ACC112 (cell line): ENCODE results near the gene HOXD13.

Experiments used
- H2AFZ ChIP-seq: fragments of 200-600 bp; sonication (generic); one replicate; pipeline ENCODE4 v1.6.0; 2017; ENCODE audit warnings: antibody characterized with exemption, low read length; ENCODE audit not compliant: unreplicated experiment
- H3K27ac ChIP-seq: fragments of 200-600 bp; sonication (generic); 2 replicates; pipeline ENCODE4 v1.5.1; 2014; ENCODE audit warnings: low read depth, mild to moderate bottlenecking, antibody characterized with exemption, low read length, moderate library complexity
- H3K27me3 ChIP-seq: fragments of 200-600 bp; sonication (generic); 2 replicates; pipeline ENCODE4 v1.6.1; 2014; ENCODE audit warnings: mild to moderate bottlenecking, antibody characterized with exemption, low read length, moderate library complexity, mixed read lengths; ENCODE audit not compliant: insufficient read depth
- H3K36me3 ChIP-seq: fragments of 200-600 bp; sonication (generic); 2 replicates; pipeline ENCODE4 v1.6.1; 2016; ENCODE audit warnings: mild to moderate bottlenecking, antibody characterized with exemption, low read length, moderate library complexity, mixed read lengths; ENCODE audit not compliant: insufficient read depth
- H3K4me1 ChIP-seq: fragments of 200-600 bp; sonication (generic); one replicate; pipeline ENCODE4 v1.6.1; 2016; ENCODE audit warnings: low read length, mixed read lengths; ENCODE audit not compliant: insufficient read depth, unreplicated experiment, control insufficient read depth
- H3K4me3 ChIP-seq: fragments of 200-600 bp; sonication (generic); 2 replicates; pipeline ENCODE4 v1.5.1; 2014; ENCODE audit warnings: mild to moderate bottlenecking, low read depth, low read length
- H3K79me2 ChIP-seq: fragments of 200-600 bp; sonication (generic); one replicate; pipeline ENCODE4 v1.6.0; 2016; ENCODE audit warnings: low read length; ENCODE audit not compliant: control insufficient read depth, unreplicated experiment, insufficient read depth

Gene HOXD13

DNA sequence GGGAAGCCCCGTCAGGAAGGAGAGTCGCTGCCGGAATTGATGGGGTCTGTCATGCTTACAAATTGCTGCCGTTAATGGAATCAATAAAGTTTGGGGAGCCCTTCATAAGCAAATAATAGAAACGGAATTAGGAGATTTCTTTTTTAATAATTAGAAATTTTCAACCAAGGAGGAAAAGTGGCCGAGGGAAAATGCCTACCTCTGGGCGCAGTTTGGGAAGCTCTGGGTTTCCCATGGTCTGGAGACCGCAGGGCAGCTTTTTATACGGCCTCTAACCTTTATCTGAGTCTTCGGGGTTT is 10.0 kb upstream of the HOXD13 start:
- Histone ChIP-seq H2AFZ (no peak overlapping the region), H3K36me3 (no peaks in the 10 kb centered on the region), H3K4me1 (no peaks in the 10 kb centered on the region), H3K79me2 (no peaks in the 10 kb centered on the region), H3K27me3 (peaks cover 97% of the 10 kb centered on the region), H3K27ac (no peak overlapping the region), H3K4me3 (no peak overlapping the region)

DNA sequence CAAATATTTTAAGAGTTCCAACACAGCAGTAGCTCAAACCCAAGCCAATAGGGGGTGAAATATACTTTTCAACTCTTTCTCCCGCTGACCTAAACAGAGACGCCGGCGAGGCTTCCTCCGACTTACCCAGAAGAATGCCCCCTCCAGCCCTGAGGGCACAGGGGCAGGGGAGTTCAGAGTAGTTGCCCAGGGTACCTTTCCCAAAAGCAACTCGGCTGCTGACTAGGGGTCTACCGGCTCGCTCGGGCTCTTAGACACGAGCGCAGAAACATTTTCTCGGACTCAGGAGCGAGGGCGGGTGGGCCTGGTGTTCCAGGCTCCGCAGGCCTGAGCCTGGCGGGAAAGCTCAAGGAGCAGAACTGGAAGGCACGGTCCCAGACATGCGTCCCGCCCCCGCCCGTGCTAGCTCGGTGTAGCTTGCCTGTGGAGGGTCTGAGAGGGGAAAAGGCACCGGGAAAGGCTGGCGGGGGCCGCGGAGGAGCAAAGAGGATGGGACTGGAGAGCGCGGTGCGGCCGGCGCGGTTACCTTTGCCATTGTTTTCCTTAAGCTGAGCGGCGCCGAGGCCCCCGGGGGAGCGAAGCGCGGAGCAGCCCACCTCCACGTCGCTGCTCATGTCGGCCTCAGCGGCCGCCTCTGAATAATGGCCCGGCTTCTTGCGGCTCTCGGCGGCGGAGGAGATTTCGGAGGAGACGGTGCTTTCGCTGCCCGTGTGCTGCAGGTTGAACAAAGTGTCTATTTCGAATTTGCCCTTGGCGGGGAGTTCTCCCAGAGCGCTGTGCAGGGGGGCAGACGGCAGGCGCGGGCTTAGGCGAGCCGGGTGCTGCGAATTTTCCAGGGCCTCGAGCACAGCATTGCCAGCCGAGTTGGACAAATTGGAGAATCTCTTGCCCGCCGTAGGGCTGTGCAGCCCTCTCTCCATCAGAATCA is 9.4 kb upstream of the HOXD13 start:
- Histone ChIP-seq H3K27me3 (peaks cover 97% of the 10 kb centered on the region), H3K4me1 (no peaks in the 10 kb centered on the region), H3K27ac (no peak overlapping the region), H3K36me3 (no peaks in the 10 kb centered on the region), H3K4me3 (no peak overlapping the region), H3K79me2 (no peaks in the 10 kb centered on the region), H2AFZ (no peak overlapping the region)

DNA sequence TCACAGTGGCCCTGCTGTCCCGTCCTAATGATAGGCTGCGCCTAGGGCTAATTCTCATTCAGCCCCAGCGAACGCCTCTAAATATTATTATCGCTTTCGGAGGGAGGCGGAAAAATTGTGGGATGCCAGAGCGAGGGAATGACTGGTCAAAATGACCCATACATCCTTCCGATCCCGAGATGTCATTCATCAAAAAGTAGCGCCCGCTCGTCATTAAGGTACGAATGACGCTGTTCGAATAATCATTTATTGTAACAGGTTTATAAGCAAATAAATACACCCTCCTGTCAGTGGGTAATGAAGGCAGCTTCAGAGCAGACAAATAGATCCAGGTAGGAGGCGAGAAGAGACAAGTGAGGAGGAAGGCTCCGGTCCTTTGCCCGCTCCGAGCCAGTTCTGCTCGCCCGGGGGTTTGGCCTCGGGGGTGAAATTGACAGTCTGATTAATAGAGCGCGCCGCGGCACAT is 8.7 kb upstream of the HOXD13 start, which contains the start of gene EVX2:
Gene EVX2 (minus strand): TSS at position 167 of the 466 bp plus-strand sequence. CDS start 186 bp downstream, outside the sequence.
- Histone ChIP-seq H2AFZ (no peak within 1 kb of the TSS), H3K79me2 (no peaks in the 10 kb centered on the region), H3K36me3 (no peaks in the 10 kb centered on the region), H3K4me3 (no peak within 1 kb of the TSS), H3K27ac (no peak within 1 kb of the TSS), H3K27me3 (peaks cover 97% of the 10 kb centered on the region), H3K4me1 (no peaks in the 10 kb centered on the region)

DNA sequence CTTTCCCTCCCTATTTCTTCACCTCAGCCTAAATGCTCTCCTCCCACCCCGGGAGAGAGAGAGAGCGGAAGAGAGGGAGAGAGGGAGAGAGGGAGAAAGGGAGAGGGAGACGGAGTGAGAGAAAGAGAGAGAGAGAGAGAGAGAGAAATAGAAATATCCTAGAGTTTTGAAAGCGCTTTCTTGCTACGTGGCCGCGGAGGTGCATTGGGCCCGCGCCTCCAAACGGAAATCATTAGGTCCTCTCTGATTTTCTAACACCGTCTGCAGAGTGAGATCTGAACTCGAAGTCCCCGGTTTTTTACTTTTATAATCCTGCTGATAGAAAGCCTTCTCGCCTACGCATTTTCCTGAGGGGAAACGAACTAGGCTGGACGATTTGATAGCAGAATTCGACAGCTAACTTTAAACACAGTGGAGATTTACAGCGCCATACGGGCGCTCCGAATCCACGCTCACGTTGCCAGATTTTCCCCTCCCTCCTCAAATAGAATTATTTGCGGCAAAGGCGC is 7.9 kb upstream of the HOXD13 start:
- Histone ChIP-seq H3K4me1 (no peaks in the 10 kb centered on the region), H3K79me2 (no peaks in the 10 kb centered on the region), H3K36me3 (no peaks in the 10 kb centered on the region), H2AFZ (no peak overlapping the region), H3K27ac (no peak overlapping the region), H3K4me3 (no peak overlapping the region), H3K27me3 (peaks cover 97% of the 10 kb centered on the region)

DNA sequence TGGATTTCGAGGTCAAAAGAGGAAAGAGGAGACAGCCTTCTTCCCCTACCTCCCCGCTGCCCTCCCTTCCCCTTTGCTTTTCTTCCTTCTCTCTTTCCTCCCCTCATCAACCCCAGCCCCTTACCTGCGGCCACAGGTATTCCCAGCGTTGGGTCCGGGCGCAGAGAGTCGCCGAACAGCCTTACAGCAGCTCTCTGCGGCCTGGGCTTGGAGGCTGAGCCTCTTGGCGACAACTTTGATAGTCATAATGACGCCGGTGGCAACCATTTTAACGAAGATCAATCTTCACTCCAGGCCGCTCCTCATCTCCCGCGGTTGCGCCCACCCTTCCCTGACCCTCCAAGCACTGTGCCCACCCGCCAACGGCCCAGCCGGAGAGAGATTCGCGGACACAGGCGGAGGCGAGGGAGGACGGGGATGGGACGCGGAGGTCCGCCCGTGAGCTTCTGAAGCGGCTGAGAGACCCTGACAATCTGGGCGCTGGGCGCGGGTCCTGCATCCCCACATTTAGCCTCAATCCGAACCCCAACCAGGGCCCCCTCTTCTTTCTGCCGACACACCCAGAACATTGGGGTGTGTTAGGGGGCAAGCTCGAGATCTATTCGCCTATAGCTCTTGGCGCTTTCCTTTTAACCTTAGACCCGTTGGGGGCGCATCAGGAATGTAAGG is 7.3 kb upstream of the HOXD13 start:
- Histone ChIP-seq H2AFZ (no peak overlapping the region), H3K4me1 (no peaks in the 10 kb centered on the region), H3K79me2 (no peaks in the 10 kb centered on the region), H3K4me3 (no peak overlapping the region), H3K27me3 (peaks cover 100% of the 10 kb centered on the region), H3K27ac (no peak overlapping the region), H3K36me3 (no peaks in the 10 kb centered on the region)

DNA sequence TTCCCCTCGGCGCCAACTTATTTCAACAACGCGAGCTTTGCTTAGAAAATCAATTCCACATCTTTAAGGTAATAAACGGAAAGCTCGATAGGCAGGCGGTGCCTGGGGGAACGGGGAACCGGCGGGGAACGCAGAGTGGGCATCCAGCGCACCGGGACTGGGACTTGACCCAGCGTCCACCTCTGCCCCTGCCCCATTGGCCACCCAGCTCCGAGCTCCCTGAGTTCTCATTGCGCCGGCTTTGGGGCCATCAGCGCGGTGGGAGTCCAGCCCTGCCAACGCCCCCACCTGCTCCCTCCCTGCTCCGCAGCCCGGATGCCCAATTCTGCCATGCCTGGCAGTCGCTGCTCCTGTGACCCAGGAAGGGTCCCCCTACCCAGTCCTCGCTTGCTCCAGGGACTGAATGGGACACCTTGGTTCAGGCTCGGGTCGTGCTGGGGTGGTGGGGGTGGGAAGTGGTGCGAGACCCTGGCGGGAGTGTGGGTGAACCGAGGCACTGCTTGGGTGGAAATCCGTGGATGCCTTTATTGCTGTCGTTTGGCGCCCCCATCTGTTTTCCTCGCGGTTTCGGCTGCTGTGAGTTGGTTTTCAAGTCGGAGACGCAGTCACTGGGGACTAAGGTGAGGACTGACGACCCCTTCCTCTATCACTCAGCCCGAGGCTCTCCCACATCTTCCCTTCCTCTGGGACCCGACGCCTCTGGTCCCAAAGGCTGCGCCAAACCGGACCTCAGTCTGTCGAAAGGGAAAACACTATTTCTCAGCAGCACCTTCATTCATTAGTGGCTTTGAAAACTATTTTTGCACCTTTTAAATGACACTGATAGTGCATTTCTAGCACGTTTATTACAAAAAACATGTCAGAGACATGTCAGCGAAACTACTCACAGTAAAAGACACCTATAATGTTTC is 6.4 kb upstream of the HOXD13 start:
- Histone ChIP-seq H3K4me1 (no peaks in the 10 kb centered on the region), H3K79me2 (no peaks in the 10 kb centered on the region), H2AFZ (no peak overlapping the region), H3K4me3 (no peak overlapping the region), H3K36me3 (no peaks in the 10 kb centered on the region), H3K27me3 (peaks cover 100% of the 10 kb centered on the region), H3K27ac (no peak overlapping the region)

DNA sequence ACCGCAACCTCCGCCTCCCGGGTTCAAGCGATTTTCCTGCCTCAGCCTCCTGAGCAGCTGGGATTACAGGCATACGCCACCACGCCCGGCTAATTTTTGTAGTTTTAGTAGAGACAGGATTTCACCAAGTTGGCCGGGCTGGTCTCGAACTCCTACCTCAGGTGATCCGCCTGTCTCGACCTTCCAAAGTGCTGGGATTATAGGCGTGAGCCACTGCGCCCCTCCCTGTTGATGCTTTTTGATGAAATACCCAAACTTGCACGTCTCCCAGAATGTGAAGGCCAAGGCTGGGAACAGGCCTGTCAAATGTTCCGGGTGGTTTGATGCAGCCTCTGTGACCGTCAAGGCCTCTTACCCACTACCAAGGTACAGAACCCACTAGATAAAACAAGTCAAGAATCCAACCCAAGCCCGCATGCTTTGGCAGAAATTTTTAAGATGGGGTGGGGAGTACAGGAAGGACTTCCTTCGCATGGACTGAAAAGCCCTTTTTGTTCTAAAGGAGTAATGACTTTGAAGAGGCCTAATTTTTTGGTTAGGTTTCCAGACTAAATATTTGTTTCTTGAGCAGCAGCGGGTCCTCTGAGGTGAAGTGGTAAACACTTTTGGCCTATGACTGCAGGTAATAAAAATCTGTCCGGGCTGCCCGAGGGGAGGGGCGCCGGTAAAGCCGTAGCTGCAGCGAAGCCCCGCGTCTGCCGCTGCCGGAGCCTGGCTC is 5.0 kb upstream of the HOXD13 start:
- H3K36me3 ChIP-seq = no peaks in the 10 kb centered on the region
- peaks cover 99% of the 10 kb centered on the region for H3K27me3 ChIP-seq
- no peaks in the 10 kb centered on the region for H3K4me1 ChIP-seq
- H2AFZ ChIP-seq = no peak overlapping the region
- H3K4me3 ChIP-seq = no peak overlapping the region; the same call in 1 of the 2 replicates
- H3K79me2 ChIP-seq = no peaks in the 10 kb centered on the region
- H3K27ac ChIP-seq = no peak overlapping the region

DNA sequence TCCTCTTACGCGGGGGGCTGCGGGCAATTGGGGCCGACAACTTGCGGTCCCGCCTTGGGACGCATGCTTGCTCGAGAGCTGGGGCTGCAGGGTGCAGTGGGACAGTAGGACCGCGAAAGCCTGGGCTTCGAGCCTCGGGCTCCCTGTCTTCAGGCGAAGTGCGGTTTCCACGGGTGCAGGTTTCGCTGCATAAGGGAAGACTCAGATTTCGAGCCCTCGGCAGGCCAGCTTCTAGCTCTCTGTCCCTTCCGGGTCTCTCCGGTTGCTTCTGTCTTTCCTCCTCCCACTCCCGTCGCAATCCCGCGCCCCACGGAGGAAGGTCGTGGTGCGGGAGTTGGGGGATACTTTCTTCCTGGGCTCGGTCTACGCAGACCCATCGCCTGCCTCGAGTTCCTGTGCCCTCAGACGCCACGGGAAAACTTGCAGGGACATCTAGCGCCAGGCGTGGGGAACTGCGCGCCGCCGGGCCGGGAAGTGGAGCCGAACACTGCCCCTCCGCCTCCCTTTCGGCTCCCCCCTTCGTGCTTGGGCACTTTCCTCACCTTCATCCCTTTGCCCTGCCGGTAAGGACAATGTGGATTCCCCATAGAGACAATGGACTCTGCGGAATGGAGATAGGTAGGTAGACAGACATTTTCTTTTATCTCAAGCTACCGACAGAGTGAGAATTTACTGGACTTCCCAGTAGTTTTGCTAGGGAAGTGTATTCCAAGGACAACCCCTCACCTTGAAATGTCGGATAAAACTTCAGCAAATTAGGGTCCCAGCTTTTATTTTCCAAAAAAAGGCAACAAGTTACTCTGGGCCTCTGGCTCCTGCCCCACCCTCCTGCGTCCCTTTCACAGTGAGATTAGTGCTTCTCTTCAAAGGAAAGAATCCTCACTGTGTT is 4.2 kb upstream of the HOXD13 start:
- Histone ChIP-seq H2AFZ (no peak overlapping the region), H3K27me3 (peaks cover 98% of the 10 kb centered on the region), H3K79me2 (no peaks in the 10 kb centered on the region), H3K4me1 (no peaks in the 10 kb centered on the region), H3K27ac (no peak overlapping the region), H3K36me3 (no peaks in the 10 kb centered on the region), H3K4me3 (peak overlapping the region; percentile 59)
